HAP-1 (cell line): ENCODE data around the gene GRB10.
"Not testable (repeated sequence)": the region's sequence is repeated elsewhere in the genome, so short reads cannot be mapped to it uniquely, and the experiment has no call there.

Experiments
- DNase-seq, 2 experiments: peaks; one replicate each; pipeline ENCODE4 v3.0.0-alpha.2; 2016 to 2020; ENCODE audit warnings: low spot score in 2 of 2
- H3K27me3 ChIP-seq: fragments of 250-450 bp; sonication (Bioruptor Pico); 2 replicates; pipeline ENCODE4 v1.5.1; 2020; ENCODE audit warnings: low read depth, mild to moderate bottlenecking, moderate library complexity
- H3K36me3 ChIP-seq: fragments of 250-450 bp; sonication (Bioruptor Pico); replicated peaks from 2 replicates; pipeline ENCODE4 v1.5.1; 2020; ENCODE audit warnings: mild to moderate bottlenecking
- H3K4me1 ChIP-seq: fragments of 250-450 bp; sonication (Bioruptor Pico); 2 replicates; pipeline ENCODE4 v1.5.1; 2020; ENCODE audit warnings: mild to moderate bottlenecking
- H3K4me3 ChIP-seq: fragments of 250-450 bp; sonication (Bioruptor Pico); 2 replicates; pipeline ENCODE4 v1.5.1; 2020; ENCODE audit warnings: mild to moderate bottlenecking, moderate library complexity
- H3K9me3 ChIP-seq: fragments of 250-450 bp; sonication (Bioruptor Pico); 2 replicates; pipeline ENCODE4 v1.5.1; 2020; ENCODE audit warnings: mild to moderate bottlenecking, moderate library complexity
- in situ Hi-C: fragments of 300-500 bp; cut with MboI; formaldehyde crosslinking; loops from 3 replicates; pipeline ENCODE4 v1.14.3; 2020; ENCODE audit warnings: low sequenced_read_pairs, inconsistent platforms, mixed read lengths

Gene GRB10

DNA sequence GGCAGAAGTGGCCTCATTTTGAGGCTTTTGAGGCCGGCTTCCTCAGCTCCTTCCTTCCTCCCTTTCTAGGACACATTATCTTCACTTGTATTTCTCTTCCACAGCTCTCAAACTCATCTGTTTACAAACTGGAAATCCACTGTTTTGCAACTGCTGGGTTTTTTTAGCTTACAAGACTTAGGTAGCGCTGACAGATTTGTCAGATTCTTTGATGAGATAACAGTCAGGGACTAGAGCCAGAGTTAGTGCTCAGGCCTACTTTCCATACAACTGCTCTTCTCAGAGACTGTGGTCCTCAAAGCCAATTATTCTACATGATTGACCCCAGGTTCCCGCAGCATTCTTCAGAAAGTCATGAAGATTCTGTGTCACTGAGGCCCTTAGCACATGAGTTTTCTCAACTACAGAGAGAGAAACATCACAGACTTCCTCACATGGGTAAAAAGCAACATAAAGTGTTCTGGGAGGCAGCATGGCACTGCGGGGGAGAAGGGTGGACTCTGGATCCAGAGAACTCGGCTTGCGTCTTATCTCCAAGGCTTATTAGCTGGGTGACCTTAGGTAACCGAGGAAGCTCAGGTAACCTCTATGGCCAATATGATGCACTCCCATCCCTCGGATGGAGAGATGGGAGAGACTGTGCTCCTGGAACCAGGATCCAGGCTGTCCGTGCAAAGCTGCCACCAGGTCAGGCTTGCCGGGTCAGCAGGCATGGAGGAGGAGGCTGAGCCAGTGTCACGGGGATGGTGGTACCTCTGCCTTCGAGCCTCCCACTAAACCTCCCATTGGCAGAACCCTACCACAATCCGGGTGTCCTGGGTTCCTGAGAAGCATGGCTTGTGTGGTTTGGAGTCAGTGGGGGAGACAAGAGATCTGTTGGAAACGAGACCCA lies 228.0 kb downstream of the GRB10 start:
- Histone ChIP-seq H3K4me1 (no peaks in the 10 kb centered on the region), H3K36me3 (no peaks in the 10 kb centered on the region), H3K27me3 (0 out of 2 replicates have a peak, but pooled peaks cover 3% of the 10 kb centered on the region), H3K9me3 (no peaks in the 10 kb centered on the region), H3K4me3 (no peak overlapping the region)
- in situ Hi-C loops = no loop called here
- no peak for DNase-seq

DNA sequence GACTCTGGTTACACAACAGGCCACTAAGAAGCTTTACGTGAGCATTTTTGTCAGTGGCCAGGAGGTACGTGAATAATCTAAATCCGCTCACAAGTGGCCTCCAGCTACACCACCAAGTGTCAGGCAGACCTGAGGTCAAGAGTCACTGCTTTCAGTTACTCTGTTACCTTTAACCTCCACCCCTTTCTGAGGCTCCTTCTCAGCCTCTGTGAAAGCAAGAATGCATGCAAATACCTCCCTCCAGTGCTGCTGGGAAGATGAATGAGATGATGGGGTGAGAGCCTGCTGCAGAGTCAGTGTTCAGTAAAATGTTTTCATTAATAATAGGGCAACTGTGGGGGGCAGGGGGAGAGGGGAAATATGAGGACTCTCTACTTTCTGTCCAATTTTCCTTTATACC lies 228.7 kb downstream of the GRB10 start:
- 0 out of 2 replicates have a peak, but pooled peaks cover 3% of the 10 kb centered on the region for H3K27me3 ChIP-seq
- no peaks in the 10 kb centered on the region for H3K36me3 ChIP-seq
- H3K9me3 ChIP-seq = no peaks in the 10 kb centered on the region
- DNase-seq = no peak
- H3K4me1 ChIP-seq = no peaks in the 10 kb centered on the region
- H3K4me3 ChIP-seq = no peak overlapping the region
- in situ Hi-C loops = no loop called here

DNA sequence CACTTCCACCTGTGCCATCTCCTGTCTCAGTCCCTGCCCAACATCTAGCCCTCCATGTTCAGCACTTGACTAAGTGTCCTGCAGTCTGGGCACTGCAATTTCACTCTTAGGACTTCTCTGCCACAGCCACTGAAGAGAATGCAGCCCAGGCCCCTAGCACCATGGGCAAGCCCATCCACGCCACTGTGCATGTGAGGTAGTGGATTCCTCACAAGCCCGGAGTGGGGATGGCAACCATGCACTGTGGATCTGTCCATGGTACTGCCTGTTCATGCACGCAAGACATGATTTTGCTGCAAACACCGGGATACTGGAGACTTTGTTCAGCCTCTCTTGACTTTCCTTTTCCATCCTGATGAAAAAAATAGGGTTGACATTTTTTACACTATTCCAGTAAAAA lies 229.8 kb downstream of the GRB10 start:
- peak in 1 of 2 experiments; percentile 27 for DNase-seq
- Histone ChIP-seq H3K9me3 (no peaks in the 10 kb centered on the region), H3K4me3 (no peak overlapping the region), H3K36me3 (no peaks in the 10 kb centered on the region), H3K4me1 (no peaks in the 10 kb centered on the region), H3K27me3 (peaks cover 6% of the 10 kb centered on the region; the same call in 1 of the 2 replicates)
- in situ Hi-C loops = no loop called here

DNA sequence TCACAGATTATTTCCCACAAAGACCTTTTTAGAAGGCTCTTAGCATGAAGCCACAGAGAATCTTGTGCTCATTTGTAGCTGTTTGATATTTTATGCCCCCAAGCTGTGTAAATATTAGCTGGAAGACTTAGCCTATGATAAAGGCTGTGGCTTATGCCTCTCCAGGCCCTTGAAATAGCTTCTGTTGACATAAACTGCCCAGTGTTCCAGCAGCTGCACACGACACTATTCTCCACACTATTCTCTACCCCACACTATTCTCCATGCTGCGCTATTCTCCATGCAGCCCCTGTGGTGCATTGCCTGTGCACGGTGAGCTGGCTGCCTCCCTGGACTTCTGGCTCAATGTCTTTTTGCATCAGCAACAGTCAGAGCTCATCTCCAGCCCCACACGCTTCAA lies 230.6 kb downstream of the GRB10 start:
- H3K4me3 ChIP-seq = no peak overlapping the region
- no peaks in the 10 kb centered on the region for H3K9me3 ChIP-seq
- in situ Hi-C loops = no loop called here
- H3K4me1 ChIP-seq = no peaks in the 10 kb centered on the region
- no peaks in the 10 kb centered on the region for H3K36me3 ChIP-seq
- H3K27me3 ChIP-seq = peaks cover 4% of the 10 kb centered on the region; the same call in 1 of the 2 replicates
- DNase-seq = no peak

DNA sequence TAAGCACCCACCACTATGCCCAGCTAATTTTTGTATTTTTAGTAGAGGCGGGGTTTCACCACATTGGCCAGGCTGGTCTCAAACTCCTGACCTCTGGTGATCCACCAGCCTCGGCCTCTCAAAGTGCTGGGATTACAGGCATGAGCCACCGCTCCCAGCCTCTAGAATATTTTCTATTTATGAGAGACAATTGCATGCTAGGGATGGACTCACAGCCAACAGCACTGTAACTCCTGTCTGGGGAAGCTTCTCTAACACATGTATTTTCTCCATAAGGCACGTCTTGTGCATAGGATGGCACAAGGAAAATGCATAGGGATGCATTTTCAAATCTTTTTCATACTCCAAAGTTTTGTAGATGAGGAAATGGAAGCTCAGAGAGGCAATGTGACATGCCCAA lies 237.1 kb downstream of the GRB10 start:
- H3K4me1 ChIP-seq, H3K36me3 ChIP-seq, DNase-seq, in situ Hi-C loops, H3K27me3 ChIP-seq, H3K9me3 ChIP-seq, H3K4me3 ChIP-seq: not testable (repeated sequence)

- Histone ChIP-seq H3K4me1 (no peaks in the 10 kb centered on the region), H3K36me3 (no peaks in the 10 kb centered on the region), H3K9me3 (no peaks in the 10 kb centered on the region), H3K4me3 (no peak overlapping the region), H3K27me3 (peaks cover 4% of the 10 kb centered on the region; the same call in 1 of the 2 replicates)
- in situ Hi-C loops = no loop called here
- DNase-seq = no peak
These were observed 237.7 kb downstream of the GRB10 start for GRCh38 chr7:50544992-50545391.

GRCh38 chr7:50543776-50544442 lies 238.8 kb downstream of the GRB10 start:
- no peak for DNase-seq
- no peaks in the 10 kb centered on the region for H3K36me3 ChIP-seq
- in situ Hi-C loops = no loop called here

DNA sequence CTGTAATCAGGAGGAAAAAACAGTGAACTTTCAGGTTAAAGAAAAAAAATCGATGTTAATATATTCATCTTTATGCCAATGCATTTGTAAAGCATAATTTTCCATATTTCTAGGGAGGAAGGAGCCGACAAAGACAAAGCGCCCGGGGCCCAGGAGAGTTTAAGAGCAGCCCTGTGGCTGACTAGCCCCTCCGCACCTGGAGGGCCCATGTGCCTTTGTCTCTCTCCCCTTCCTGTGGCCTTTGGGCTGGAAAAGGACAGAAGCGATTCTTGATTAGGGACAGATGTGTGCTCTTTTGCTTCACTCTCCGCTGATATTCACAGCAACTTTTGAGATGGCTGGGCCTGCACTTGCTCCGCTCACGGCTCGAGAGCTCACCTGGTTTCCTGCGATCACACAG lies 240.6 kb downstream of the GRB10 start:
- Histone ChIP-seq H3K27me3 (no peaks in the 10 kb centered on the region), H3K9me3 (no peaks in the 10 kb centered on the region), H3K4me3 (no peak overlapping the region), H3K36me3 (no peaks in the 10 kb centered on the region), H3K4me1 (no peaks in the 10 kb centered on the region)
- in situ Hi-C loops = no loop called here
- no peak for DNase-seq

More at GRCh38 chr7:50543776-50544442, 238.8 kb downstream of the GRB10 start:
- Histone ChIP-seq H3K4me1 (no peaks in the 10 kb centered on the region), H3K27me3 (peaks cover 3% of the 10 kb centered on the region; the same call in 1 of the 2 replicates), H3K4me3 (no peak overlapping the region), H3K9me3 (no peaks in the 10 kb centered on the region)

- Histone ChIP-seq H3K4me1 (no peaks in the 10 kb centered on the region), H3K27me3 (no peaks in the 10 kb centered on the region), H3K4me3 (no peak overlapping the region), H3K9me3 (no peaks in the 10 kb centered on the region), H3K36me3 (no peaks in the 10 kb centered on the region)
- in situ Hi-C loops = no loop called here
- DNase-seq = no peak
These were observed 241.7 kb downstream of the GRB10 start for GRCh38 chr7:50540785-50541579.
